Left lobe of liver (tissue), 2 donors: ENCODE data around the gene DNAI1. TPM values are rescaled to one million over a fixed set of nuclear protein-coding genes. Genes with fewer than 3 reads are reported as not detected.
"Not testable (repeated sequence)": the region's sequence is repeated elsewhere in the genome, so short reads cannot be mapped to it uniquely, and the experiment has no call there.

Source experiments
- ATAC-seq: fragments of 200-7000 bp; cut with Tn5 transposase; one replicate; pipeline ENCODE4 v1.9.1; 2020; ENCODE audit warnings: mild to moderate bottlenecking, moderate library complexity
- DNase-seq: peaks from one replicate; pipeline ENCODE4 v3.0.0-alpha.2; 2020; ENCODE audit warnings: low spot score
- total RNA-seq: library from RNA; stranded (reverse); gene quantifications from one replicate; pipeline ENCODE4 v1.2.1, GENCODE V29; 2021
- donor health status: DM: no; HTN: no; CAD: no; lungs with moderate emphysema.
- donor health status: DM: no; HTN: yes; CAD: no.

DNAI1 gene
- total RNA-seq: not detected

- ATAC-seq: peak; percentile 97
- peak; percentile 99 for DNase-seq
These were observed at the start of gene DNAI1, which contains the start of gene FAM219A for GRCh38 chr9:34458013-34458958. DNAI1 (plus strand) TSS chr9:34458805; CDS start chr9:34459006, 201 bp downstream. FAM219A (minus strand) TSS chr9:34458570; CDS start chr9:34458263, 307 bp downstream.

GRCh38 chr9:34409154-34409553 is 49.5 kb upstream of the DNAI1 start:
- no peak for DNase-seq
- ATAC-seq: no peak

GRCh38 chr9:34412336-34412735 is 46.3 kb upstream of the DNAI1 start:
- DNase-seq (no peak), ATAC-seq (no peak)

GRCh38 chr9:34413231-34413852 is 45.3 kb upstream of the DNAI1 start:
- DNase-seq: no peak
- ATAC-seq: peak; percentile 55

- no peak for ATAC-seq
- no peak for DNase-seq
These were observed 40.9 kb upstream of the DNAI1 start for GRCh38 chr9:34417734-34418133.

- DNase-seq (no peak), ATAC-seq (no peak)
These were observed 38.7 kb upstream of the DNAI1 start for GRCh38 chr9:34419716-34420504.

GRCh38 chr9:34426347-34427074 is 32.1 kb upstream of the DNAI1 start:
- ATAC-seq (no peak), DNase-seq (no peak)

- ATAC-seq: peak; percentile 91
- DNase-seq: peak; percentile 81
These were observed 30.2 kb upstream of the DNAI1 start for GRCh38 chr9:34428325-34428958.

GRCh38 chr9:34430843-34431437 is 27.7 kb upstream of the DNAI1 start:
- peak; percentile 69 for ATAC-seq
- peak; percentile 81 for DNase-seq

- ATAC-seq (no peak), DNase-seq (no peak)
These were observed 26.9 kb upstream of the DNAI1 start for GRCh38 chr9:34431667-34432066.

- peak; percentile 98 for ATAC-seq
- DNase-seq: no peak
These were observed 21.3 kb upstream of the DNAI1 start for GRCh38 chr9:34437006-34437925.

- DNase-seq, ATAC-seq: not testable (repeated sequence)
These were observed 20.7 kb upstream of the DNAI1 start for GRCh38 chr9:34437926-34438307.

GRCh38 chr9:34438465-34438864 is 20.1 kb upstream of the DNAI1 start:
- not testable (repeated sequence) for ATAC-seq, DNase-seq

- no peak for ATAC-seq
These were observed 18.6 kb upstream of the DNAI1 start for GRCh38 chr9:34440017-34440416.

GRCh38 chr9:34442770-34443169 is 15.8 kb upstream of the DNAI1 start:
- no peak for ATAC-seq

More at GRCh38 chr9:34440017-34440416, 18.6 kb upstream of the DNAI1 start:
- DNase-seq: no peak

GRCh38 chr9:34443533-34443932 is 15.1 kb upstream of the DNAI1 start:
- DNase-seq (no peak), ATAC-seq (peak; percentile 49)

More at GRCh38 chr9:34442770-34443169, 15.8 kb upstream of the DNAI1 start:
- no peak for DNase-seq

GRCh38 chr9:34443976-34444375 is 14.6 kb upstream of the DNAI1 start:
- no peak for DNase-seq
- no peak for ATAC-seq

GRCh38 chr9:34446468-34446891 is 12.1 kb upstream of the DNAI1 start:
- ATAC-seq (no peak), DNase-seq (no peak)
